Measurements from ENCODE around the gene BMPR1B.

The BMPR1B gene

GRCh38 chr4:95085124-95085833 is 327.5 kb downstream of the BMPR1B start:
- no peak for TF ChIP-seq CTCF (IDR thresholded peaks at IDR 0.05; ENCODE audit: low read depth, low read length)
- DNase-seq (ENCODE audit: low read depth in 2 of 2): no peak
- H3K4me3 ChIP-seq (replicated peaks in 1 of 2; ENCODE audit: low read depth in 2 of 2, low read length in 2 of 2): no peak overlapping the region

- DNase-seq (ENCODE audit: low read depth in 2 of 2): no peak
- no peak for TF ChIP-seq CTCF (IDR thresholded peaks at IDR 0.05; ENCODE audit: low read depth, low read length)
- no peak overlapping the region for H3K4me3 ChIP-seq (replicated peaks in 1 of 2; ENCODE audit: low read depth in 2 of 2, low read length in 2 of 2)
These were observed 328.8 kb downstream of the BMPR1B start for GRCh38 chr4:95086551-95086950.

- no peak overlapping the region for H3K4me3 ChIP-seq (replicated peaks in 1 of 2; ENCODE audit: low read depth in 2 of 2, low read length in 2 of 2)
These were observed 330.1 kb downstream of the BMPR1B start for GRCh38 chr4:95087657-95088455.

GRCh38 chr4:95091272-95091671 is 333.5 kb downstream of the BMPR1B start:
- H3K4me3 ChIP-seq (replicated peaks in 1 of 2; ENCODE audit: low read depth in 2 of 2, low read length in 2 of 2): no peak overlapping the region
- peak in 1 of 2 donors; percentile 48 for DNase-seq (ENCODE audit: low read depth in 2 of 2)
- no peak for TF ChIP-seq CTCF (IDR thresholded peaks at IDR 0.05; ENCODE audit: low read depth, low read length)

More at GRCh38 chr4:95087657-95088455, 330.1 kb downstream of the BMPR1B start:
- TF ChIP-seq CTCF (IDR thresholded peaks at IDR 0.05; ENCODE audit: low read depth, low read length): no peak
- DNase-seq (ENCODE audit: low read depth in 2 of 2): peak; percentile 33 to 36

GRCh38 chr4:95092766-95093165 is 335.0 kb downstream of the BMPR1B start:
- H3K4me3 ChIP-seq (replicated peaks in 1 of 2; ENCODE audit: low read depth in 2 of 2, low read length in 2 of 2): no peak overlapping the region
- no peak for TF ChIP-seq CTCF (IDR thresholded peaks at IDR 0.05; ENCODE audit: low read depth, low read length)
- DNase-seq (ENCODE audit: low read depth in 2 of 2): no peak

- H3K4me3 ChIP-seq (replicated peaks in 1 of 2; ENCODE audit: low read depth in 2 of 2, low read length in 2 of 2): no peak overlapping the region
- no peak for TF ChIP-seq CTCF (IDR thresholded peaks at IDR 0.05; ENCODE audit: low read depth, low read length)
- DNase-seq (ENCODE audit: low read depth in 2 of 2): no peak
These were observed 335.7 kb downstream of the BMPR1B start for GRCh38 chr4:95093460-95093859.

Measured in cardiac fibroblast (primary cell).